Measurements from ENCODE around the gene NKX2-4.
"Not testable (repeated sequence)": the region's sequence is repeated elsewhere in the genome, so short reads cannot be mapped to it uniquely, and the experiment has no call there.

The NKX2-4 gene

DNA sequence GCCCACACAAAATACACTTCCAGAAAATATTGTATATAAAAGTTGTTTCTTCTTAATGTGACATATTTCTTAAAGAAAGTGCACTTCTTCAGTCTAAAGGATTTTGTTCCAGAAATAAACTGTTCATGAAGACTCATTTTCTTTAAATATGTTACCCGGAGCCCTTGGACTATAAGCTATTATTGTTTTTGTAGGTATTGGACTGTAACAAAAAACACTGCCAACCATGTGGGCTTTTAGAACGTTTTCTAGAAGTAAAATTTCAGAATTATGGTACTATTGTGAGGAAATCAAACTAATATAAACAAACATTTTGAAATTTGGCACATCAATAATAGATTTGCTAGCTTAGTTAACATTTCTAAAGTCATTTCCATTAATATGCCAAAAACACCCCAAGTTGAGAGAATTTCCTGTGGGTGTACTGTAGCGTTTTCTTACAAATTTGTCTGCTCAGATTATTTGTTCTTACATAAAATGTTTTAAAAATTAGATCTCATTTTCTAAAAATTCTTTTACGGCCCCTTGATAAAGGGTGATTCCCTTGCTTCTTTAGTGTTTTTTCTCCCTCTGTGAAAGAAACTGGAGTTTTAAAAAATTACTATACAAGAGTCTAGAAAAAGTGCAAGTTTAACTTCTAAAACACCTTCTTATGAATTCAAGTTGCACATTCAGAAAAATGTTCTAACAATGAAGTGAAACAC, 3.4 kb downstream of the NKX2-4 start:
- no peak for DNase-seq

DNA sequence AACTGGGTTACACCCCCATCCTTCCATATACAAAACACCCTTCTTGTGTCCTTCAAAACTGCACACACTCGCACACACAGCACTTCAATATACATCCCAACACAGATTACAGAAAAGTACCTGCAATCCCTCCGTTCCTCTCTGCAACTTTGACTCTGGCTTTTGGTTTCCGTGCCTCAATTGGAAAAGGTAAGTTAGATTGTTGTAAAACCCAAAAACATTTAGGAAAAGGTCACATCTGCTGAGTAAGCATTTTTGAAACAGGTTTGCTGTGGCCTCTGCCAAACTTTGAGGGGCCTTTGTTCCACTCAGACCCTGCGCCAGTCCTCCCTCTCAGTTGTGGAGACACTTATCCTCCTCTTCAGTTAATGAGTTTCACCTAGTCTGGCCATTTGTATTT, 4.2 kb downstream of the NKX2-4 start:
- DNase-seq: no peak

DNA sequence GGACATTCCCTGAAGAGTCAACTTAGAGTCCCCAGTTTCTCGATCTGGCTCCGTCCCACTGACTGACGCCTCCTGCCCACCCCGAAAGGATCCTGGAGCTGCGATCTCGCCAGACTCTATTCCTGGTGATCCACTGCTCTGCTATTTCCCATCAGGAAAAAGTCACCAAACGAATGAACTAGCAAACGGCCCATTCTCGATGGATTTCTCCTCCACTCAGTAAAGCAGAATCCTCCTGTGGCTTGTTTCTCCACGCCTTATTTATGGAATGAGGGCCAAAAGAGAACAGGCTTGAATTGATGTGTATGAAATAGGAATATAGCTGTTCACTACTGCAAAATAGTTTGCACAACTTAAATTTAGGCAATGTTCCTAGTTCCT, 5.4 kb downstream of the NKX2-4 start:
- no peak for DNase-seq

DNA sequence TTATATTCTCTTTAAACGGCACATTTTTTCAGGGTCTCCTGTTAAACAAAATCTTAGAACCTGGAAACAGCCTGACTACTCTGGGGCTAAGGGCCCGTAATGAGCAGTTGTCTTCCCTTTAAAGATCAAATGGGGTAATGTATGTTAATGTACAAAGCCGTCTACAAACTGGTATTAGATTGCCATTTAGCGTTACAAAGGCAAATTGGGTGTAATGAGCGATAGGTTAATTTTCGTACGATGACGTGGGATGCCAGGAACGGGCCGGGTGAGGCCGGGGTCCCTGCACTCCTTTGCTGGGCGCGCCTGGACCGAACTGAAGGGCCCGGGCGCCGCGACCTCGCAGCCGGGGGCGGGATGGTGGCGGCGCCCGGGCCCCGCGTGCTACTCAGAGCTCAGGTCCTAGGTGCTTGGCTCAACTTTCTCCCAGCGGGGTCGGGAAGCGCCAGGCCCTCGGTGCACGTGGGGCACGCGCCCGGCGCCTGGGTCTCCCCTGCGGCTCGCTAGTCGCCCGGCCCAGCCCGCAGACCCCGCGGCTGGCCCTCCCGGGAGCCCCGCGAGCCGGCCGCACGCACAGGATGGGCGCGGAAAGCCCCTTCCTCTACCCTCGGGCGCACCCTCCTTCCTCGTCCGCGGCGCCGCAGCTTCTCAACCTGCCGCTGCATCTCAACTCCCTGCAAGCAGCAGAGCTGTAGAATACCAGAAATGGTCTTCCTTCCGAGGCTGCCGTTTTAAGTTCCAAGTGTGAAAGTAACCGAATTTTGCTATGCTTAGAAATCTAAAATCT, 5.9 kb downstream of the NKX2-4 start:
- no peak for DNase-seq

DNA sequence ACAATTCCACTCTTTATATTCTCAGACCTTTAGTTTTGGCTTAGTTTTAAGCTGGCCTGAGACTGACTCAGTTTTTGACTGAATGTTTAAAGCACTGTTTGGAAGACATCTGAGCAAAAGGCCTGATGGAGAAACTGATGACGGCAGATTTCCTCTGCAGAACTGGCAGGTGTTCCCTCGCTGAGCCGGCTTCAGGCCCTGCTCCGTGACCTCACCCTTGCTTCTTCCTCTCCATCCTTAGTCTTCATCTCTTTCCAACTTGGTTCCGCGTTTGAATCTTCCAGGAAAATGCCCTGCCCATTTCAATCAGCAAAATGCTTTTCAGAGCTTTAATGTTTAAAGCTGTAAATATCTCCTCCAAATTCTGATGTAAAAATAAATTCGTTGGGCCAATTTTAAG, 6.6 kb downstream of the NKX2-4 start:
- no peak for DNase-seq

DNA sequence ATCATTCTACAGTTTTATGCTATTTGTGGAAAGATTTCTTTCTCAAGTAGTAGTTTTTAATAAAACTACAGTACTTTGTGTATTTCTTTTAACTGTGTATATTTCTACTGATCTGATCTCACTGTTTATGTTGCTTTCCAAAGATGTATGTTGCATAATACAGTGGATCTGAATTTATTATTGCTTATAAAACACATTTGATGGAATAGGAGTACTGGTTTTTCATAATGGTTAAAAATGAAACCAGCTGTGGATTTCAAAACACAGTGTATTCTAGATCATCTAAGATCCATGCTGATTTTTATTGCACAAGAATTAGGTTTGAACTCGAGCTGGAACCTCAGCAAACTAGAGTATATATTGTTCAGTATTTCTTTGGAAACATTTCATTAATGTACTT, 8.0 kb downstream of the NKX2-4 start:
- no peak for DNase-seq

DNA sequence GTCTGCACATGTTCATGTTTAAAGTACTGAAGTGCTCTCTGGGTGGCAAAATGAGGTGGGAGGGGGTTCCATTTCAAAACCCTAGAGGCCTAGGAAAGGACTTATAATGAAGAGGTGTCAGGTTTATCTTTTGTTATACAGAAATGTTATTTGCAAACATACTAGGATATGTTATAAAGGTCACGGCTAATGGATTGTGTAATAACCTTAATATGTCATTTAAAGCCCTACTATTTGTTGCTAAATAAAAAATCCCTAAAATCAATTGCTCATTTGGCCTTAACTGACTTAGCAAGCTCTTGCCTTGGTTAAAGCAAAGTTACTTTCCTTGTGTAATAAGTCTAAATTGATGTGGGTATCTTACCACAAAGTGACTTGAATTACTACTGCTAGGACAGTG, 8.8 kb downstream of the NKX2-4 start:
- DNase-seq: no peak

DNA sequence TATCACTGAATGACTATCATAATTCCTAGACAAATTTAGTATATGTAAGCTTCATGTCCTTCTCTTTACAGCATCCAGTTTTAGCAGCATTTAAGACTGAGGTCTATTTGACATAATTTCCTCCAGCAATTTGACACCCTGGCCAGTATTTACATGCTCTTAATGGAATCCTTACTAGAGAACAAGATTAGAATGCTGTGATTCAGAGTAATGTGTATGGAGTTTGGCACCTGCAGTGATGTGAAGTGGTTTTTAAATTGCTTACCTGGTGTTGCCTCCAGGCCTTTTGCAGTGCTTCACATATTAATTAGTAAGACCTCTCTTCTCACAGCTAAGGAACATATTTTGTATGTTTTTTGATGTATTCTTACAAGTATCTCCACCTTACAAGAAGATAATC, 9.8 kb downstream of the NKX2-4 start:
- DNase-seq: no peak

DNA sequence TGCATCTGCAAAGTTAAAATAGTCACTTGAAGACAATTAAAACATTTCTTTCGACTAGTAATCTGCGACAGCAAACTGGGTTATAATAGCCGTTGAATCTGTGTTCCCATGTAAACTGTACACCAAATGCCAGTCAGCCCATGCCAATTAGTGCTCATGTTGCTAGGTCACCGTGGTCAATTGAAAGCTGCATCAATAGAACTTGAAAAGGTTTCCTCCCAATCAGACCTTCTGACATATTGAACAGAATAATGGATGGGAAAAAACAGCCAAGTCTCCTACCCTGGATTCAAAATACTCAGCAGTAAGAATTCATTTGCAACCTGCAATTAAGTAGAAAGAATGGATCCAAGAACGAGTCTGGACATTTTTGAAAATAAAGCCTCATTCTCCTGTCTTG, 11.2 kb downstream of the NKX2-4 start:
- no peak for DNase-seq

DNA sequence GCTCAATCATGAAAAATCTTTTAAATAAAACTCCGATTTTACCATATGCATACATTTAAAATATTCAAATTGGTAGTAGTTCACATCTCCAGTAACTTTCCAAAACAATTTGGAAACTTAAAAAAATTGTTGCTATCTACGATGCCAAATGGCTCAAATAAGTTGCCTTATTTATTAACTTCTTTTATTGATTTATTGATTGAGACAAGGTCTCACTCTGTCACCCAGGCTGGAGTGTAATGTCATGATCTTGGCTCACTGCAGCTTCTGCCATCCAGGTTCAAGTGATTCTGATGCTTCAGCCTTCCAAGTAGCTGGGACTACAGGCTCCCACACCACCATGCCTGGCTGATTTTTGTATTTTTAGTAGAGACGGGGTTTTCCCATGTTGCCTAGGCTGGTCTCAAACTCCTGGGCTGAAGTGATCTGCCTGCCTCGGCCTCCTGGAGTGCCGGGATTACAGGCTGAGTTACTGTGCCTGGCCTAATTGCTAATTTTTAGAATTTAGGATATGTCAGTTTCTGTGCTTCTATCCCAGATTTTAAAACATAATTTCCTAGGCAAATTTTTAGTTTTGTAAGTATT, 12.9 kb downstream of the NKX2-4 start:
- no peak for DNase-seq

DNA sequence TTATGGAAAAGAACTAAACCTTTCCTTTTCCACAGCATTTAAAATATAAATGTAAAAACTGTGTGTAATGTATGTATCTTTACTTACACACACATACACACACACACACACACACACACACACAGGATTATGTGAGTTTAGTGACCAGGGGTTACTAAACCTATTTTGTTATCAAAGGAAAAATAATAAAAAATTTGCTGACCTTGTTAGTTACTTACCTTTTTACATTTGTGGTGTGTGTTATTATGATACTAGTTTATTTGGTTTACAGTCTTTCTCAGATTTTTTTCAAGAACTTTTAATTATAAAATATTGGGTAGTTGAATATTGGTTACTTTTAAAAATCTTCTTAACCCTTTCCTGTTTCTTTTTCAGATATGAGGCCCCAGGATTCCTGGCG, 15.7 kb downstream of the NKX2-4 start:
- no peak for DNase-seq

DNA sequence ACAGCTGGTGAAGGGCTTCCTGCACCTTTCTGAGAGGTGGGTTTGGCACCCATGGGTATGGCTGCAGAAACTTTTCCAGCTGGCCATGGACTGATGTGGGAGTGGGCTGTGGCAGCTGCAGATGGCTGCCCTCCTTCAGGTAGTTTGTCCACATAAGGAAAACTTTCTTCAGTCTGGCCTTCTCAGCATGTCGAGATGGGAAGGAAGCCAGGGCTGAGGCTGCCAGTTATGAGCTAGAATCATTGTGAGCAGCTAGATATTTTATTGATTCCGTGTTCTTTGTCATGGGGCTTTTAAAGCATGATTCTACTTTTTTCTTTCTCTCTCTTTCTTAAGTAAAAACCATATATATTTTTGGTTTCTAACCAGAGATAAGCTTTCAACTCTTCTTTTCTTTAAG, 16.6 kb downstream of the NKX2-4 start:
- DNase-seq: no peak

DNA sequence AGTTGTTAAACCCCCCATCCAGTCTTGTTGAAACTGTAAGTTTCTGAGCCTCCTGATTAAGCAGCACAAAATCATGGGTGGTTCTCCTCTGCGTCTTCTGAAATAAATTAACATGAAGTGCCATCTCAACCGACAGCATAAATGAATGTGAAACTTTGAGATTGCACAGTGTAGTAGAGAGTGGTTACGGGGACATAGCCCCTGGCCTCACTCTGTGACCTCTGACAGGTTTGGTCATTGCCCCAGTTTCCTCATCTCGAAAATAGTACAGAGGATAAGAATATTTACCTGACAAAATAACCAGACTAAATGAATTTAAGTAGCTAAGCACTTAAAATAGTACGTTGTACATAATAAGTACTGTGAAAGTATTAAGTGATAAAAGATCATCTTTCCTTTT, 19.1 kb downstream of the NKX2-4 start:
- no peak for DNase-seq

DNA sequence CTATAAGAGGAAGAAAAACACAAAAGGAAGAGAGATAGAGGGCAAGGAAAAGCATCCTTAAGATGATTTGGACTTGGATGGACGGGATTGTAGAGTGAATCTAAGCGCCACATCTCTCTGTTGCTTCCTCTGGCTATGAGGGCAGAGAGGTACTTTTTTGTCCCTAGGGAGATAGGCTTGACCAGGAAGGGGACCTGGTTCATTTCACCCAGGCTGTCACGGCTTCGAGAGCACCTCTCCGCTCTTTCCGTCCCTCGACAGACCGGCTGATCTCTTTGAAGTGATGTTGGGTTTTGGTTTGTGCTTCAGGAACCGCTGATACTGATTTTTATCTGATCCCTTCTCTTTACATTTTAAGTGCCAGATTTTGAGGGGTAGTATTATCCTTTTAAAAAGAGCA, 19.6 kb downstream of the NKX2-4 start:
- DNase-seq: no peak

DNA sequence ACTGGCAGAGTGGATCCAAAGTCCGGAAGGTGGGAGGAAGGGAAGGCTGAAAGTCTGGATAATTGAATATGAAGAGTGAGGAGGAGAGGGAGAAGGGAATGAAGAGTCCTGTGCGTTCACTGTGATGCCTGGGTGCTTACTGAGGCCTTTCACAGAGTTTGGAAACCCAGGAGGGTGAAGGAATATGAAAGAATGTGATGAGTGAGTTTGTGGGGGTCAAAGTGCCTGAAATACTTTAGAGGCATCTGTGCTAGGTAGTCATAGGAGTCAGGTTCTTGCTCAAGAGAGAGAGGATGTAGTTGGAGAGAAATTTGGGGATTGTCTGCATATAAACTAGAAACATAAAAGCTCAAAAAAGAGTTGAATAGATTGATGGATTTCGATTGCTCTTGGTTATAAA, 20.7 kb downstream of the NKX2-4 start:
- no peak for DNase-seq

DNA sequence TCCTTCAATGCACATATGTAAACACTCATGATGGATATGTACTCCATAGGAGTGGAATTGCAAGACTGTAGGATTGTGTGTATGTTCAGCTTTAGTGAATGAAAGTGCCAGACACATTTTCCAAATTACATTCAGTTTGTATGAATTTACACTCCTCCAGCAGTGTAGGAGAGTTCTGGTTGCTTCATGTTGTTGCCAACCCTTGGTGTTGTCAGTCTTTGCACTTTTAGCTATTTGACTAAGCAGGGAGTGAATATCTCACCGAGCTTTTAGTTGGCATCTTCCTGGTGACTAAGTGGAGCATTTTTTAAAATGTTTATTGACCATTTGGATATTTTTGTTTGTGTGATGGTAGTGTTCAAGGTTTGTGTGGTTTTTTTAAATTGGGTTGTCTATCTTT, 23.9 kb downstream of the NKX2-4 start:
- no peak for DNase-seq

DNA sequence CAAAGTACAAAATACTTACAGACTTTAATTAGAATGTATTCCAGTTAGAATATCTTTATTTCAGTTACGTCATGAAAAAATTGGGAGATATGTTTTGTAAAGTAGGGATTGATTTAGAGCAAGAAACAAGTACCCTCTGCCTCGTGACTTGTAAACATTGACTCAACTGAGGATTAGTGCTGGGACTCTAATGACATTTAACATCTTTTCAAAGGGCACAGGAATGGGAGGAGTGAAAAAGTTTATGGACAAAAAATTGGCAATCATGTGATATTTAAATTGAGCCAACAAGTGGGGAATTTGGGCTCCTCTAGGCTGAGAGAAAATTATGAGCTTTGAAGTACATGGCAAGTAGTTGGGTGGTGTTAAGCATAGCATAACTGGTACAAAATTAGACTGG, 25.3 kb downstream of the NKX2-4 start:
- no peak for DNase-seq

DNA sequence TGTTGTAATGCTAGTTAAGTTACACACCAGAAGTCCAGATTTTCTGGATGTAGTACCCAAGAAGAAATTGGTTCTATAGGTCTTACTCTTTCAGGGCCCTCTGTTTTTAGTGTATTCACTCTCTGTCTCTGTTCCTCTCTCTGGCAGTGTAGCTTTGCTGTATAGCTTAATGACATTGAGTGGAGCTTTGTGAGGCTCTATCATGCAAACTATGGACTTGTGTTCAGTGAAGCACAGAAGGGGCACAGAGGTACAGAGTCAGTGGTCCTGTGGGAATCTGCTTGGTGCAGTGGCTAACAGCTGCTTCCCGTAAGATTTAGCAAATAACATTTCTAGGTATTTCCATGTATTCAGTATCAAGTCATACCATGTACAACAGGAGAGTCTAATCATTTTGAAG, 26.1 kb downstream of the NKX2-4 start:
- DNase-seq: no peak

DNA sequence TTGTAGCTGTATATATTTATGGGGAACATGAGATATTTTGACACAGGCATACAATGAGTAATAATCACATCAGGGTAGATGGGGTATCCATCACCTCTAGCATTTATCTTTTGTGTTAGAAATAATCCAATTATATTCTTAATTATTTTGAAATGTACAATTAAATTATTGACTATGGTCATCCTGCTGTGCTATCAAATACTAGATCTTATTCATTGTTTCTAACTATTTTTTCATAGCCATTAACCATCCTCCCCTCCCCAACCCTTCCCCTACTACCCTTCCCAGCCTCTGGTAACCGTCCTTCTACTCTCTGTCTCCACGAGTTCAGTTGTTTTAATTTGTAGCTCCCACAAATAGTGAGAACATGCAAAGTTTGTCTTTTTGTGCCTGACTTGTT, 28.5 kb downstream of the NKX2-4 start:
- no peak for DNase-seq

DNA sequence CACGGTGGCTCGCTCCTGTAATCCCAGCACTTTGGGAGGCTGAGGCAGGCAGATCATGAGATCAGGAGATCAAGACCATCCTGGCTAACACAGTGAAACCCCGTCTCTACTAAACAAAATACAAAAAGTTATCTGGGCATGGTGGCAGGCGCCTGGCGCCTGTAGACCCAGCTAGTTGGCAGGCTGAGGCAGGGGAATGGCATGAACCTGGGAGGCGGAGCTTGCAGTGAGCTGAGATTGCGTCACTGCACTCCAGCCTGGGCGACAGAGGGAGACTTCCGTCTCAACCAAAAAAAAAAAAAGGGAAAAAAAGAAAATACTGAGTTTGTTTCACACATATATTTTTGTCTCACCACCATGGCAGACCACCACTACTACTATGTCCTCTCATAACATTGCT, 31.1 kb downstream of the NKX2-4 start:
- not testable (repeated sequence) for DNase-seq

DNA sequence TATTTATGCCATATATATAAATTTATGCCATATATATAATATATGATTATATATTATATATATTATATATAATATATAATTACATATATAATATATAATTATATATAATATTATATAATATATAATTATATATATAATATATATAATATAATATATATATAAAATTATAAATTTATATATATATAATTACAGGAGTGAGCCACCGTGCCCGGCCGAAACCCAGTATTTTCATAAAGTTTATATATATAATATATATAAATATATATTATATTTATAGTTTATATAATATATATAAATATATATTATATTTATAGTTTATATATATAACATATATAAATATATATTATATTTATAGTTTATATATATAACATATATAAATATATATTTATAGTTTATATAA, 31.6 kb downstream of the NKX2-4 start:
- no peak for DNase-seq

DNA sequence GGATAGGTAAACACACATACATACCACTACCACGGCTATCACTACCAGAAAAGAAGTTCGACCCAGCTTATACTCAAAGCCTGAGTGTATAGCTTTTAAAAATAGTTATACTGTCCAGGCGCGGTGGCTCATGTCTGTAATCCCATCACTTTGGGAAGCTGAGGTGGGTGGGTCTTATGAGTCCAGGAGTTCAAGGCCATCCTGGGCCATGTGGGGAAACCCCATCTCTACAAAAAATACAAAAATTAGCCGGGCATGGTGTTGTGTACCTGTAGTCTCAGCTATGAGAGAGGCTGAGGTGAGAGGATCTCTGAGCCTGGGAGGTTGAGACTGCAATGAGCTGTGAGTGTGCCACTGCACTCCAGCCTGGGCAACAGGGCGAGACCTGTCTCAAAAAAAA, 32.9 kb downstream of the NKX2-4 start:
- no peak for DNase-seq

DNA sequence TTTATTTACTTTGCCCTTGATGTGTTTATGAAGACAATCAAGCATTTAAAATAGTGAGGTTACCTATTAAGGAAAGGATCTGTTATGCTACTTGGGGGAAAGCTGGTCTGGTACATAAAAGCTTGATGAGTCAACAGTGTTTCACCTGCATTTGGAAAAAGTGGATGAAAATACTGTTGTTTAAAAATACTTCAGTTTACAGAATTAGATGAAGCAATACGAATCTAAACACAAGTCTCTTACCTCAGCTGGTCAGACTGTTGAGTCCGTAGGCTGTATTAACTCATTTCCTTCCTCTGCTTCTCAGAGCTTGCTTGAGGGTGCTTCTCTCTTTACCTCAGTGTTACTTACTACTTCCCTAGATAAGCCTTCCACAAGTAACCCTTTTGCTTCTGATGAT, 36.1 kb downstream of the NKX2-4 start:
- no peak for DNase-seq

DNA sequence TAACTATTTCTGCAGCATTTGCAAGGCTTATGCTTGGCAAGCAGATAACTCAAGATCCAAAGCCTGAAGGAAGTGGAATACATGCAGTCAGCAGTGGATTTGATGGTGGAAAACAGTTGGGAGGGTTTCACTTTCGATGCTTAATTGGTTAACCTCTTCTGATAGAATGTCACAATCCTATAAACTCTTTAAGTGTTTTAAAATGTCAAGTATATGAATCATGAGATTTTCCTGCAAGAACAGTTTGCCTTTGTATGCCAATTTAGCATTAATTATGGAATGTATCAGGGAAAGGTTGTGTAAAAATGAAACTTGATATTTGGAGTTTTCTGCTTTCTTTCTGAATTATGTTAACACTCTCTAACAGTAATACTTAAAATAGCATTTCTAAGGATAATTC, 36.6 kb downstream of the NKX2-4 start:
- DNase-seq: no peak

DNA sequence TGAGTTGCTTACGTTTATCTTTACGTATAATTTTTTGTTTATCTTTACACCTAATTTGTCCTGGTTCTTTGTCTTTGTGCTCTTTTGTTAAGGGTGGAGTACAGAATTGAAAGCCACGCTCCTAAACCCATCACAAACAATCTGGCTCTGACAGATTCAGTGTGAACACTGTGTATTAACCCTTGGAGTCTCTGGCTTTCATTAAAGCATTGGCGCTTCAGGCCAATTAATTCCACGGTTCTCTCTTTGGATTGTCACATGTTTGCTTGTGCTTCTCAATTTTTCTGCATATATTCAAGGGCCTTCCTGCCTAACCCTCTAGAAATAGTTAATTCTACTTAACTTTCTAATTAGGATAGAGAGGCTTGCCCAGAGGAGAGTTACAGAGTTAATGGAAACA, 38.6 kb downstream of the NKX2-4 start:
- no peak for DNase-seq
